Cardiac fibroblast (primary cell): ENCODE data around the gene PLA2G3.

ENCODE experiments used
- DNase-seq, 2 donors: peaks; one replicate each; pipeline versions ENCODE4 v3.0.0 to v3.0.0-alpha.2; 2010; ENCODE audit warnings: low read depth in 2 of 2
- H3K4me3 ChIP-seq, 2 donors: replicated peaks in 1 of 2; 1 replicate in 1 of 2; 2 replicates in 1 of 2; pipeline ENCODE4 v1.5.1; 2011; ENCODE audit warnings: low read depth in 2 of 2, low read length in 2 of 2, mild to moderate bottlenecking in 2 of 2, moderate library complexity in 1 of 2
- CTCF ChIP-seq: IDR thresholded peaks from one replicate; pipeline ENCODE4 v1.5.1; 2011; ENCODE audit warnings: low read depth, mild to moderate bottlenecking, low read length, inconsistent platforms

PLA2G3 gene

GRCh38 chr22:31103111-31103510 lies 37.2 kb downstream of the PLA2G3 start:
- DNase-seq: no peak
- H3K4me3 ChIP-seq: no peak overlapping the region
- no peak for TF ChIP-seq CTCF

- no peak overlapping the region for H3K4me3 ChIP-seq
- peak; percentile 96 for DNase-seq
- TF ChIP-seq CTCF: no peak
Measured at GRCh38 chr22:31102441-31103081, 37.7 kb downstream of the PLA2G3 start.

- H3K4me3 ChIP-seq: no peak overlapping the region
- no peak for TF ChIP-seq CTCF
- no peak for DNase-seq
Measured at GRCh38 chr22:31100762-31101525, 39.4 kb downstream of the PLA2G3 start.

GRCh38 chr22:31099841-31100761 lies 40.2 kb downstream of the PLA2G3 start:
- no peak for TF ChIP-seq CTCF
- no peak overlapping the region for H3K4me3 ChIP-seq
- DNase-seq: no peak

- no peak for TF ChIP-seq CTCF
- H3K4me3 ChIP-seq: no peak overlapping the region
- DNase-seq: no peak
Measured at GRCh38 chr22:31099386-31099785, 40.9 kb downstream of the PLA2G3 start.

- DNase-seq: no peak
- H3K4me3 ChIP-seq: no peak overlapping the region
- no peak for TF ChIP-seq CTCF
Measured at GRCh38 chr22:31098632-31099110, 41.6 kb downstream of the PLA2G3 start.
